ENCODE results near the gene ECM2. TPM values are rescaled to one million over a fixed set of nuclear protein-coding genes. Genes with fewer than 3 reads are reported as not detected.

The ECM2 gene
- polyA plus RNA-seq, 1 of the 3 experiments (the other 2 are of a cell fraction): 0.20 TPM

DNA sequence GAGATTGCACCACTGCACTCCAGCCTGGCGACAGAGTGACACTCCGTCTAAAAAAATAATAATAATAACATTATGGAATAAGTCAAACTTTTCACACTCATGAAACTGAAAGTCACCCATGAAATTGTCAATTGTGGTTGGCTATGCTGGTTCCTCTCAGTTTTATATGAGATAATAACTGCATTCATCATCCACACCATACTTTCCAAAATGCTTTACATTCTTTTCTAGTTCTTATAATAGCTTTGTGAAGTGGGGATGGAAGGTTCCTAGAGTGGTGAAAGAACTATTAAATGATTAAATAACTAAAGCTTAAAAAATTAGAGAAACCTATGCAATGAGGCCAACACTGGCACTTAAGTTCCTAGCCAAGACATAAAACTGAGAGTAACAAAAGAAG is 40.9 kb downstream of the ECM2 start:
- Histone ChIP-seq H3K4me1 (ENCODE audit: control insufficient read depth in 1 of 2, insufficient read depth in 2 of 2, low read depth in 1 of 2, low read length in 1 of 2) (peaks cover 0 to 19% of the 10 kb centered on the region in 2 experiments; a peak in 2 of 4 replicates), H3K9me2 (no peaks in the 10 kb centered on the region), H3K9ac (no peak overlapping the region), H3K27ac (ENCODE audit: low read depth in 2 of 2, low read length in 1 of 2) (no peak overlapping the region), H3K36me3 (replicated peaks in 1 of 2; ENCODE audit: control insufficient read depth in 1 of 2, insufficient read depth in 2 of 2, low read length in 1 of 2) (no peaks in the 10 kb centered on the region), H3F3A (replicated peaks; ENCODE audit: insufficient read depth) (no peaks in the 10 kb centered on the region), H3K4me3 (ENCODE audit: low read depth in 2 of 2, low read length in 1 of 2) (no peak overlapping the region), H3K27me3 (ENCODE audit: insufficient read depth) (no peaks in the 10 kb centered on the region), H4K20me1 (ENCODE audit: insufficient read depth) (no peaks in the 10 kb centered on the region), H3K79me2 (ENCODE audit: insufficient read depth) (no peaks in the 10 kb centered on the region), H2AFZ (ENCODE audit: low read depth) (no peak overlapping the region), H3K4me2 (no peak overlapping the region), H3K9me3 (no peaks in the 10 kb centered on the region)
- WGBS (ENCODE audit: low lambda C conversion rate): 95% methylated on average over 2 of the region's 2 CpGs
- ChIA-PET CTCF (interaction anchor here (0.9 to 1.6 kb wide), 3 partner anchors 14 to 221 kb away, joined by 3 read pairs; no protein-coding TSS in a partner anchor), POLR2A (no interaction called here)
- TF ChIP-seq ELF1 (IDR thresholded peaks at IDR 0.05) (no peak), ZBTB33 (IDR thresholded peaks at IDR 0.05; ENCODE audit: borderline replicate concordance, low read depth) (no peak), RXRA (IDR thresholded peaks at IDR 0.05; ENCODE audit: borderline replicate concordance, low read depth) (no peak)
- no peak for DNase-seq

DNA sequence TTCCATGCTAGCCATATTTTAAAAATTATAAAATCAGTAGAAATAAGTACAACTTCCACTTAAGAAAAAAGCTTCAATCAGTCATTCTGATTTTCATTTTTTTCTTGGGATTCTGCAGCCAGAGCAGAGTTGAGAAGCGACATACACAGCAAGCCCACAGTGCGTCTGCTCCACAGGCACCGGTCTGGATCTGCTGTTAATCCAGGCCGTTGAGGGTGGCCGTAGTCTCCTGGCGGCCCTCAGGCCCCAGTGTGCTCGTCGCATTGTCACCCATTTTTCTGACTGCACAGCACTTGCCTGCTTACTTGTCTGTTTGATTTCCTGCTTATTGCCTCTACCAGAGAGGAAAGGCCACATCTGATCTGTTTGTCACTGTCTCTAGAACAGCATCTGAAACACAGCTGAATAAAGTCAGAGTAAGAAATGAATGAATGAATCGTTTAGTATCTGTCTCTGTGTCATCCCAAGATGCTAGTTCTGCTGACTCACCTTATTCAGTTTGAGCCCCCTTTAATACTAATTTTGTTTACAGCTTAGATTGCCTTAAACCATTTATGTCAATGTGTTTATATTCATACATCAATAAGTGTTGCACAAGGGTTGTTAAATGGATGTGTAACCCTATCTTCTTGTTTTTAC is 41.9 kb downstream of the ECM2 start:
- H3K27me3 ChIP-seq (ENCODE audit: insufficient read depth): no peaks in the 10 kb centered on the region
- CTCF ChIA-PET: interaction anchor here (0.8 to 1.6 kb wide), 2 partner anchors 199 to 222 kb away, joined by 3 read pairs; no protein-coding TSS in a partner anchor
- peaks cover 0 to 19% of the 10 kb centered on the region in 2 experiments; a peak in 3 of 4 replicates for H3K4me1 ChIP-seq (ENCODE audit: control insufficient read depth in 1 of 2, insufficient read depth in 2 of 2, low read depth in 1 of 2, low read length in 1 of 2)
- H3K9me2 ChIP-seq: no peaks in the 10 kb centered on the region
- no peak overlapping the region for H3K9ac ChIP-seq
- H3K4me3 ChIP-seq (ENCODE audit: low read depth in 2 of 2, low read length in 1 of 2): no peak overlapping the region
- no peaks in the 10 kb centered on the region for H3K9me3 ChIP-seq
- no peaks in the 10 kb centered on the region for H3F3A ChIP-seq (replicated peaks; ENCODE audit: insufficient read depth)
- no peak overlapping the region for H2AFZ ChIP-seq (ENCODE audit: low read depth)
- no peaks in the 10 kb centered on the region for H4K20me1 ChIP-seq (ENCODE audit: insufficient read depth)
- H3K4me2 ChIP-seq: no peak overlapping the region
- no peaks in the 10 kb centered on the region for H3K36me3 ChIP-seq (replicated peaks in 1 of 2; ENCODE audit: control insufficient read depth in 1 of 2, insufficient read depth in 2 of 2, low read length in 1 of 2)
- TF ChIP-seq EZH2phosphoT487 (IDR thresholded peaks at IDR 0.05; ENCODE audit: borderline replicate concordance, low read depth) (no peak), FOXM1 (IDR thresholded peaks at IDR 0.05; ENCODE audit: low read depth) (no peak), TAF1 (IDR thresholded peaks at IDR 0.05; ENCODE audit: borderline replicate concordance, low read depth, low read length) (no peak), NRF1 (IDR thresholded peaks at IDR 0.05; ENCODE audit: low read depth, low read length) (no peak), IRF3 (IDR thresholded peaks at IDR 0.05; ENCODE audit: low read depth, low read length) (no peak), RCOR1 (IDR thresholded peaks at IDR 0.05; ENCODE audit: low read length) (no peak), CHD2 (IDR thresholded peaks at IDR 0.05; ENCODE audit: low read length, partially characterized antibody) (no peak), REST (IDR thresholded peaks at IDR 0.05; ENCODE audit: low read depth, low read length) (no peak), POLR2AphosphoS5 (IDR thresholded peaks at IDR 0.05; ENCODE audit: low read depth, low read length) (no peak), ELF1 (IDR thresholded peaks at IDR 0.05) (no peak), TEAD4 (IDR thresholded peaks at IDR 0.05; ENCODE audit: borderline replicate concordance, insufficient read depth) (no peak), EP300 (IDR thresholded peaks at IDR 0.05; ENCODE audit: borderline replicate concordance in 1 of 2, low read depth in 1 of 2, low read length in 1 of 2) (no peak), JUND (IDR thresholded peaks at IDR 0.05) (no peak), CTCF (IDR thresholded peaks at IDR 0.05) (no peak), GATA2 (CRISPR knock-in tag; IDR thresholded peaks at IDR 0.05) (no peak)
- TF ChIP-seq, protein P1, sequence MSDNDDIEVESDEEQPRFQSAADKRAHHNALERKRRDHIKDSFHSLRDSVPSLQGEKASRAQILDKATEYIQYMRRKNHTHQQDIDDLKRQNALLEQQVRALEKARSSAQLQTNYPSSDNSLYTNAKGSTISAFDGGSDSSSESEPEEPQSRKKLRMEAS (IDR thresholded peaks at IDR 0.05; ENCODE audit: low read depth): no peak
- H3K79me2 ChIP-seq (ENCODE audit: insufficient read depth): no peaks in the 10 kb centered on the region
- peak; percentile 33 for DNase-seq
- WGBS (ENCODE audit: low lambda C conversion rate): 86% methylated on average over 9 of the region's 9 CpGs
- H3K27ac ChIP-seq (ENCODE audit: low read depth in 2 of 2, low read length in 1 of 2): peak overlapping the region in 1 of 2 experiments; percentile 85; a peak in 2 of 4 replicates
- POLR2A ChIA-PET: no interaction called here

Measured in SK-N-SH (cell line).